Endothelial cell of umbilical vein (primary cell): ENCODE measurements around the gene ULBP1. TPM values are rescaled to one million over a fixed set of nuclear protein-coding genes. Genes with fewer than 3 reads are reported as not detected.
"Not testable (repeated sequence)": the region's sequence is repeated elsewhere in the genome, so short reads cannot be mapped to it uniquely, and the experiment has no call there.

Experiments
- BruUV-seq: library from RNA; stranded (reverse); fragments of 400-500 nt; replicated peaks from 2 replicates; lab custom pipeline; 2021; lab: Mats Ljungman, UMichigan
- CTCF ChIA-PET: fragments of 300-600, 350-600 bp; sonication (Branson Sonifier 250); formaldehyde crosslinking; loops from one replicate; lab custom pipeline; 2021; ENCODE audit warnings: antibody characterized with exemption, inconsistent platforms; lab: Charles Lee
- POLR2A ChIA-PET: fragments of 300-600, 350-600 bp; sonication (Branson Sonifier 250); formaldehyde crosslinking; loops from one replicate; lab custom pipeline; 2021; ENCODE audit warnings: antibody characterized with exemption, inconsistent platforms; lab: Charles Lee
- DNase-seq: peaks from one replicate; pipeline ENCODE4 v3.0.0-alpha.2; 2011; ENCODE audit warnings: low read depth, low spot score
- FAIRE-seq: peaks from 2 replicates; lab custom pipeline; 2011; peaks lifted over from hg19 to GRCh38; lab: Jason Lieb, UNC
- H2AFZ ChIP-seq: 2 replicates; pipeline ENCODE4 v1.6.0; 2012; ENCODE audit warnings: low read depth, low read length, control low read depth, inconsistent platforms
- H3K27ac ChIP-seq: 2 replicates; pipeline ENCODE4 v1.5.1; 2011; ENCODE audit warnings: low read depth, mild to moderate bottlenecking, control low read depth, low read length, moderate library complexity; ENCODE audit not compliant: insufficient read depth
- H3K27me3 ChIP-seq, 2 experiments: 2 replicates each; pipeline versions ENCODE4 v1.6.0 to v1.6.1; 2011; ENCODE audit warnings: low read length in 2 of 2, mixed read lengths in 1 of 2; ENCODE audit not compliant: control insufficient read depth in 2 of 2, insufficient read depth in 2 of 2
- H3K36me3 ChIP-seq, 2 experiments: 2 replicates in 1 of 2; 3 replicates in 1 of 2; pipeline ENCODE4 v1.5.1; 2011; ENCODE audit warnings: low read length in 2 of 2, mild to moderate bottlenecking in 1 of 2, moderate library complexity in 1 of 2; ENCODE audit not compliant: control insufficient read depth in 2 of 2, insufficient read depth in 2 of 2; ENCODE audit errors: extremely low read depth in 1 of 2
- H3K4me1 ChIP-seq: 3 replicates; pipeline ENCODE4 v1.5.1; 2011; ENCODE audit warnings: mild to moderate bottlenecking, low read length; ENCODE audit not compliant: control insufficient read depth, insufficient read depth; ENCODE audit errors: extremely low read depth
- H3K4me2 ChIP-seq: 2 replicates; pipeline ENCODE4 v1.6.1; 2011; ENCODE audit warnings: low read length, control low read depth, mixed read lengths; ENCODE audit not compliant: insufficient read depth
- H3K4me3 ChIP-seq, 3 experiments: fragments of 200-600 bp in 1 of 3; sonication (generic), shearing (Covaris generic) in 1 of 3; replicated peaks in 1 of 3; 2 replicates each; pipeline ENCODE4 v1.5.1; 2011 to 2016; ENCODE audit warnings: control low read depth in 3 of 3, low read length in 3 of 3, mild to moderate bottlenecking in 2 of 3, inconsistent platforms in 1 of 3, low read depth in 1 of 3, moderate library complexity in 1 of 3; ENCODE audit not compliant: insufficient read depth in 1 of 3
- H3K79me2 ChIP-seq: 2 replicates; pipeline ENCODE4 v1.6.0; 2012; ENCODE audit warnings: low read length, inconsistent platforms; ENCODE audit not compliant: control insufficient read depth, insufficient read depth
- H3K9ac ChIP-seq: replicated peaks from 2 replicates; pipeline ENCODE3; 2011; ENCODE audit warnings: low read length, control low read depth; ENCODE audit not compliant: insufficient read depth; ENCODE audit errors: extremely low read depth
- H3K9me1 ChIP-seq: replicated peaks from 3 replicates; pipeline ENCODE4 v1.6.0; 2011; ENCODE audit warnings: mild to moderate bottlenecking, low read length; ENCODE audit not compliant: control insufficient read depth, insufficient read depth; ENCODE audit errors: extremely low read depth
- H3K9me3 ChIP-seq: replicated peaks from 2 replicates; pipeline ENCODE4 v1.5.1; 2012; ENCODE audit warnings: low read length, inconsistent platforms; ENCODE audit not compliant: control insufficient read depth, insufficient read depth
- H4K20me1 ChIP-seq: replicated peaks from 2 replicates; pipeline ENCODE3; 2011; ENCODE audit warnings: mild to moderate bottlenecking, low read length; ENCODE audit not compliant: control insufficient read depth, insufficient read depth; ENCODE audit errors: extremely low read depth
- EZH2 ChIP-seq: IDR thresholded peaks from 2 replicates; pipeline ENCODE4 v1.6.1; 2012; ENCODE audit warnings: borderline replicate concordance, low read depth, mild to moderate bottlenecking, moderate library complexity, low read length, inconsistent platforms; ENCODE audit not compliant: severe bottlenecking
- FOS ChIP-seq: IDR thresholded peaks from 2 replicates; pipeline ENCODE4 v1.6.1; 2011; ENCODE audit warnings: mild to moderate bottlenecking, low read length, moderate library complexity, borderline replicate concordance; ENCODE audit not compliant: insufficient read depth
- GATA2 ChIP-seq: IDR thresholded peaks from 2 replicates; pipeline ENCODE4 v1.7.0; 2011; ENCODE audit warnings: low read depth, mild to moderate bottlenecking, moderate library complexity, mixed read lengths, low read length; ENCODE audit not compliant: insufficient read length, insufficient read depth
- JUN ChIP-seq: IDR thresholded peaks from 2 replicates; pipeline ENCODE4 v1.6.1; 2011; ENCODE audit warnings: borderline replicate concordance, low read depth; ENCODE audit not compliant: insufficient read length, insufficient read depth
- MYC ChIP-seq: IDR thresholded peaks from one replicate; pipeline ENCODE4 v1.6.1; 2011; ENCODE audit warnings: mild to moderate bottlenecking, low read depth, low read length
- POLR2A ChIP-seq: IDR thresholded peaks from 2 replicates; pipeline ENCODE4 v1.6.1; 2012; ENCODE audit warnings: low read depth, mild to moderate bottlenecking, control low read depth, low read length
- POLR2AphosphoS5 ChIP-seq: IDR thresholded peaks from 2 replicates; pipeline ENCODE4 v1.6.1; 2012; ENCODE audit warnings: low read depth, mild to moderate bottlenecking, control low read depth, low read length, moderate library complexity; ENCODE audit not compliant: insufficient read depth
- dilution Hi-C: fragments of 300-500 bp; cut with MboI; formaldehyde crosslinking; loops from one replicate; pipeline ENCODE4 v1.15.0; 2019; ENCODE audit warnings: low sequenced_read_pairs; ENCODE audit not compliant: extremely low pct_ligation_motif_present
- intact Hi-C: fragments of 100-400 bp; cut with micrococcal nuclease; formaldehyde crosslinking; loops from one replicate; pipeline ENCODE4 v1.10.0; 2022
- polyA plus RNA-seq, 4 experiments: library from polyadenylated mRNA; depleted of rRNA in 3 of 4; stranded (reverse) in 3 of 4; unstranded in 1 of 4; fragments of >200 nt; gene quantifications; 2 replicates each; pipeline versions ENCODE4 v1.2.1 to v1.2.3, GENCODE V29; 2011 to 2012; ENCODE audit warnings: missing spikeins in 1 of 4
- total RNA-seq: library from RNA; stranded (reverse); gene quantifications from 2 replicates; pipeline ENCODE4 v1.2.3, GENCODE V29; 2021
- TF ChIP-seq, protein P1 (sequence below): IDR thresholded peaks from 2 replicates; pipeline ENCODE4 v1.6.1; 2011; ENCODE audit not compliant: insufficient read depth, insufficient read length
- TF ChIP-seq, protein P2 (sequence below), 2 donors: IDR thresholded peaks; 1 replicate in 1 of 2; 2 replicates in 1 of 2; pipeline ENCODE4 v1.5.1; 2011; ENCODE audit warnings: low read length in 2 of 2, mild to moderate bottlenecking in 2 of 2, moderate library complexity in 2 of 2, control low read depth in 1 of 2, inconsistent platforms in 1 of 2, low read depth in 1 of 2; ENCODE audit not compliant: insufficient read depth in 1 of 2; ENCODE audit errors: extremely low read depth in 1 of 2

Gene ULBP1
- total and polyA plus RNA-seq, 2 donors (not counting 3 experiments of a cell fraction or from before 2014, with no cell fraction given) = 0.33 to 1.4 TPM

DNA sequence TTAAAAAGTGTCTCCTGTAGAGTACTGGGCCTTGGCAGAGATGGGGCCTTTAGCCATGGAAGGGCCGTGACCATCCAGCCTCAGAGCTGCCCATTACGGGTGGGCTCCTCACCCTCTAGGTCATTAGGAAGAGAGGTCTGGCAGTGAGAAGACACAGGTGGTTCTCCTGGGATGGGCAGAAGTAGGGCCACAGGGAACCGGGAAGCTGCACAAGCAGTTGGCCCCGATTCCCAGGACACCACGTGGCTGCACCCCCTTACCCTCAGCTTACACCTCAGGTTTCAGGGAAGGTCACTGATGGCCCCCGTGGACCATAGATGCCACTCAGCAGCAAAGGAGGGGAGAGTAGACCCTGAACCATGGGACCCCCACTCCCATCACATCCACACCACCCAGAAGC lies 42.4 kb upstream of the ULBP1 start:
- ChIA-PET POLR2A (no interaction called here), CTCF (interaction anchor here (1.4 to 1.5 kb wide), 2 partner anchors 16 to 95 kb away, joined by 3 to 5 read pairs; no protein-coding TSS in a partner anchor)

DNA sequence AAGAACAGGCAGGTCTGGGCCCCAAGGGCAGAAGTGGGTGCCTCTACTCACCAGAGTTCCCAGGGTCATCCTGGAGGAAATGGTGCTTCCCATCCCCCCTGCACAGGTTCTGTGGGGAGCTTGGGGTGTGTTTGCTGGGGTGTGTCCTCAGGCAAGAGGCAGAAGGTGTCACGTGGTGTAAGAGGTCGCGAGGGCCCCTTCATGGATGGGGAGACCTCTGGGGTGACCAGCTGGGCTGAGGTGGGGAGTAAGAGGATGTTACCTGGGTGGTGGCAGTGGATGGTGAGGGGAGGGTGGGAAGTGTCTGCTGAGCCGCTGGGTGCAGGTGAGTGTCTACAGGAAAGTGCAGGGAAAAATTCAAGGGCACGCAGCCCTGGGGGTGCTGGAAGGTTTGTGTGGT lies 41.7 kb upstream of the ULBP1 start:
- CTCF ChIA-PET = interaction anchor here (0.6 to 1.5 kb wide), 7 partner anchors 17 to 95 kb away, joined by 3 to 5 read pairs (median 4); no protein-coding TSS in a partner anchor
- H2AFZ ChIP-seq, DNase-seq, H3K9me3 ChIP-seq, H3K9ac ChIP-seq, FAIRE-seq, H3K9me1 ChIP-seq, dilution Hi-C loops, BruUV-seq, H3K4me1 ChIP-seq, H3K36me3 ChIP-seq, H3K79me2 ChIP-seq, H3K4me3 ChIP-seq, H3K27ac ChIP-seq, H4K20me1 ChIP-seq, H3K4me2 ChIP-seq: not testable (repeated sequence)
- peaks cover 9 to 11% of the 10 kb centered on the region in 2 experiments for H3K27me3 ChIP-seq
- intact Hi-C loops = loop anchor here (5.0 to 10.0 kb wide), 2 partner anchors 355 to 897 kb away; partner anchors contain the start of gene GINM1
- POLR2A ChIA-PET = interaction anchor here (0.7 kb wide), 1 partner anchor 75 kb away, joined by 3 read pairs; no protein-coding TSS in a partner anchor

More for the DNA sequence above, 42.4 kb upstream of the ULBP1 start:
- Histone ChIP-seq H3K9me3 (no peaks in the 10 kb centered on the region), H3K4me1 (peaks cover 4% of the 10 kb centered on the region), H3K4me3 (no peak overlapping the region), H3K27me3 (peaks cover 9 to 11% of the 10 kb centered on the region in 2 experiments), H4K20me1 (no peaks in the 10 kb centered on the region), H3K9me1 (no peaks in the 10 kb centered on the region), H2AFZ (no peak overlapping the region), H3K79me2 (no peaks in the 10 kb centered on the region), H3K27ac (no peak overlapping the region), H3K4me2 (no peak overlapping the region), H3K9ac (no peak overlapping the region), H3K36me3 (no peaks in the 10 kb centered on the region)
- no peak for FAIRE-seq
- TF ChIP-seq MYC = no peak
- TF ChIP-seq GATA2 = no peak
- TF ChIP-seq EZH2 = no peak
- TF ChIP-seq FOS = no peak
- TF ChIP-seq JUN = no peak
- TF ChIP-seq, protein P1, sequence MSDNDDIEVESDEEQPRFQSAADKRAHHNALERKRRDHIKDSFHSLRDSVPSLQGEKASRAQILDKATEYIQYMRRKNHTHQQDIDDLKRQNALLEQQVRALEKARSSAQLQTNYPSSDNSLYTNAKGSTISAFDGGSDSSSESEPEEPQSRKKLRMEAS = no peak
- TF ChIP-seq, protein P2, sequence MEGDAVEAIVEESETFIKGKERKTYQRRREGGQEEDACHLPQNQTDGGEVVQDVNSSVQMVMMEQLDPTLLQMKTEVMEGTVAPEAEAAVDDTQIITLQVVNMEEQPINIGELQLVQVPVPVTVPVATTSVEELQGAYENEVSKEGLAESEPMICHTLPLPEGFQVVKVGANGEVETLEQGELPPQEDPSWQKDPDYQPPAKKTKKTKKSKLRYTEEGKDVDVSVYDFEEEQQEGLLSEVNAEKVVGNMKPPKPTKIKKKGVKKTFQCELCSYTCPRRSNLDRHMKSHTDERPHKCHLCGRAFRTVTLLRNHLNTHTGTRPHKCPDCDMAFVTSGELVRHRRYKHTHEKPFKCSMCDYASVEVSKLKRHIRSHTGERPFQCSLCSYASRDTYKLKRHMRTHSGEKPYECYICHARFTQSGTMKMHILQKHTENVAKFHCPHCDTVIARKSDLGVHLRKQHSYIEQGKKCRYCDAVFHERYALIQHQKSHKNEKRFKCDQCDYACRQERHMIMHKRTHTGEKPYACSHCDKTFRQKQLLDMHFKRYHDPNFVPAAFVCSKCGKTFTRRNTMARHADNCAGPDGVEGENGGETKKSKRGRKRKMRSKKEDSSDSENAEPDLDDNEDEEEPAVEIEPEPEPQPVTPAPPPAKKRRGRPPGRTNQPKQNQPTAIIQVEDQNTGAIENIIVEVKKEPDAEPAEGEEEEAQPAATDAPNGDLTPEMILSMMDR (IDR thresholded peaks at IDR 0.05; ENCODE audit: extremely low read depth in 1 of 2, insufficient read depth in 1 of 2, low read depth in 1 of 2, low read length in 2 of 2) = no peak
- no peak for TF ChIP-seq POLR2A
- TF ChIP-seq POLR2AphosphoS5 = no peak
- BruUV-seq = no TSS peak
- intact Hi-C loops (loop anchor here (5.0 to 10.0 kb wide), 2 partner anchors 354 to 897 kb away; partner anchors contain the start of gene GINM1), dilution Hi-C loops (no loop called here)
- DNase-seq = no peak
